HG02840 (cell line): ENCODE data around the gene BRPF3.

Experiments
- ATAC-seq: cut with Tn5 transposase; IDR thresholded peaks from one replicate; pipeline ENCODE4 v1.9.1; 2021; ENCODE audit warnings: mild to moderate bottlenecking, moderate library complexity, moderate number of reproducible peaks; ENCODE audit not compliant: unreplicated experiment, low FRiP score

BRPF3 gene

DNA sequence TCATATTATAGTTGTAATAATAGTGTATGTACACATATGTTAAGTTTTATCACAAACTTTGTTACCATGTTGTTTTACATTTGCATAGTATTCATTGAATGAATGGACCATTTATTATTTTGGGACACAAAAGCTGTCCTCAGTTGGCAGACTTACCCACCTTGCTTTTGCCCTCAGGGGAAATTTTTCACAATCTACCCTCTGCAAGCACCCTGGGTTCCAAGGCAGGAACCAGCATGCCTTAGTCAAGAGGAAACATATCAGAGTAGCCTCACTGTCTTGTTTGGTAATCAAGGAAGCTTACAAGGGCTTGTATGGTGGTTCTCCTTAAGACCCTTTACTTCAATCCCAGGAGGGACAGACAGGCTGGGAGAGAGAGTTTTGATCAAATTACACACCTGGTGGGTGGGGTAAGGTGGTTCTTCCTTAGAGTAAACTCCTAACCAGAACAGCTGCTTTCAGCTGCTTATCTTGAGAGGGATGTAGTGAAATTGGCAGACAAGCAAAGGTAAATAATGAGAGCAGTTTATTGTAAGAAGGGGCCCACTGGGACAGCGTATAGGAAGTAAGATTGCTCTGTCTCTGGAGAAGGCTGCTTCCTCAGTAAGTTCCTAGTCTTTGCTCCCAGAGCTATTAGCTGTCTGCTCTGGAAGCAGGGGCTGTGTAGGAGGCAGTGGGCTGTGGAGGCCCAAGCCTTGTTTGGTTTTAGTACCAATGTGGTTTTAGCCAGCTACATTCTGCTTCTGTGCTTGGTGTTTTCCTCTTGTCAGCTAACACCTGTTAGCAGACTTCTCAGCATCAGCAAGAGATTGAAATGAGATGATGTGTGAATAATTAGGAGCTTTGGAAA lies 31.1 kb downstream of the BRPF3 start:
- no peak for ATAC-seq

DNA sequence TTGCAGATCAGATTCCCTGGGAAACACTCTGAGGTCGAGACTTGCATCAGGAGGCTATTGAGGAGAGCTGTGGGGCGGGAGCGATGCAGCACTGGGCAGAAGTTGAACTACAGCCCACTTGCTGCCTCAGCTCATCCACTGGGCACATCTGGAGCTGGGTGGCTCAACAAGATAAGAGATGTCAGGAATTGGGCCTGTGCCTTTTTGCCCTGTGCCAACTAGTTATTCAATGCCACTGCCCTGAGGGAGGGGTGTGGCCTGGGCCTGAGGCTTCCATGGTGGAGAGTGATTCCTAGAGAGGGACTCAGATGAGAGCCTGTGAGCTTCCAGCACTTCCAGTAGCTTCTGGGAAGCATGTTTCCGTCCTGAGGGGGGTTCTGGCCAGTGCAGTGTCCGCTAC lies 32.7 kb downstream of the BRPF3 start:
- ATAC-seq, result no peak

DNA sequence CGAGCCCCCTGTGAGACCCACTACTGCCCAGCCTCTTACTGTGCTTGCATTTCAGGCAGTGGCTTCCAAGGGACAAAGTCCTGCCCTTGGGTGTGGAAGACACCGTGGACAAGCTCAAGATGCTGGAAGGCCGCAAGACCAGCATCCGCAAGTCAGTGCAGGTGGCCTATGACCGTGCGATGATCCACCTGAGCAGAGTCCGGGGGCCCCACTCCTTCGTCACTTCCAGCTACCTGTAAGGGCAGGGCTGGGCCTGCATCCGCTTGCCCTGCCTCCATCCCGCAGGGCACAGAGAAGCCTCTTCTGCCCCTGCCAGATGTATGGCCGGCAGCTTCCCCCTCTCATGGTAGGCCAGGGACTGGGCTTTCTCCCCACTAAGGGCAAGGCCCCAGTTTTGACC lies 33.8 kb downstream of the BRPF3 start:
- ATAC-seq, result no peak

DNA sequence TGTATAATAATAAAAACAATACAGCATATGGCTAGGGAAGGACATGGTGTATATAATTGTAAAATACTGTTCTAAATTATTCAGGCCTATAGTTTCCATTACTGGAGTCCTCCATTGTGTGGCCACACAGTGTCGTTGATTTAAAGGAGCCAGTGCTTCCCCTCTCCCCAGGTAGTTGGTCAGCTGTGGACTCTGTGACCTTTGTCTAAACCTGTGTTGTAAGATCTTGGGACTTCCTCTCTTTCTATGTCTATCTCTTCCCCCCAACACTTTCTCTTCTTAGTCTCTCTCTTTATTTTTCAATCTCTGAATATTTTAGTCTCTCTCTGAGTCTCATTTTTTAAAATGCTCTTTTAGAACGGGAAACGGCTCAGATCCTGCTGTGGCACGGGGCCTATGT lies 35.6 kb downstream of the BRPF3 start:
- no peak for ATAC-seq

DNA sequence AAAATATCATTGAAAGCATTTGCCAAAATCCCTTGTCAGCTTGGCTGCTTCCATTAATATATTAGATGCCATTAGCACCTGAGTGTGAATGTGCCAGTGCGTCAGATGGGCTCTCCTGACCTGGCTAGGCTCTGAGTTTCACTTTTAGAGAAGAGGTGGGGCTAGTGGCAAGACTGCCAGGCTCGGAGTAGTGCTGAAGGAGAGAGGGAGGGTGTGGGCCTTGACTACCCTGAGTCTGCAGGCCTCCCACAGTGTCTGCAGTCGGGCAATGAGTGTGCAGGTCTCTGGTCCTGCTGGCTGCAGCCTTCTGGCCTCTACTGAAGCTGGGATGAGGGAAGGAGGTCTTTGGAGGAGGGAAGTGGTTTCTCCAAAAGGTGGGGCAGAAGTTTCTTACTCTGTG lies 38.8 kb downstream of the BRPF3 start:
- no peak for ATAC-seq

DNA sequence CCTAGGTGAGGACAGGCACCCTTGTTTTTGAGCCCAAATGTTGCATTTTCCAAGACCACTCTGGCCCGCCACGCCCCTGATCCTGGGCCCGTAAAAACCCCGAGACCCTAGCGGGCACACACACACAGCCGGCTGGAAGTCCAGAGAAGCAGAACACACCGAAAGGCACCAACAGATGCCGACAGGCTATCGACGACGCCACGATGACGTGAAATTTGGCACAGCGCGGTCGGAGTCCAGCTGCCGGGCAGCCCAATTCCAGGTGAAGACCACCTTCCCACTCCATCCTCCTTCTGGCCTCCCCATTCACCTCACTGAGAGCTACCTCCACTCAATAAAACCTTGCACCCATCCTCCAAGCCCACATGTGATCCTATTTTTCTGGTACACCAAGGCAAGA lies 39.3 kb downstream of the BRPF3 start:
- no peak for ATAC-seq

DNA sequence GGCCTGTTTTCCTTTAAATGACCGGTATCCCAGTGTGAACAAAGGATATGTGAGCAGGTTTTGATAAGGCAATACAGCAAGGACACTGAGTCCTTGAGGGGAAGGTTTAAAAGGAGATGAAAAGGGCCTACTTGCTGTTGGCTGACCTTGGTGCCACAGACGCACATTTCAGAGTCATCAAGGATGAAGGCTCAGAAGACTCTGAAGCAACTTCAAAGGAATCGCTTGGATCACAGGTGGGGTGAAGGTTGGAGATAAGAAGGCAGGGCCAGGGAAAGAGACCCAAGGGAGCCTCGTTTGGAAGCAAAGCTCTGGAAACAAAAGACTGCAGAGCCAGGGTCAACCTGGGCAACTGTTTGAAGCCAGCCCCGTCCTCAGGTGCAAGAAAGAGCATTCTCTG lies 43.2 kb downstream of the BRPF3 start:
- ATAC-seq, result no peak

DNA sequence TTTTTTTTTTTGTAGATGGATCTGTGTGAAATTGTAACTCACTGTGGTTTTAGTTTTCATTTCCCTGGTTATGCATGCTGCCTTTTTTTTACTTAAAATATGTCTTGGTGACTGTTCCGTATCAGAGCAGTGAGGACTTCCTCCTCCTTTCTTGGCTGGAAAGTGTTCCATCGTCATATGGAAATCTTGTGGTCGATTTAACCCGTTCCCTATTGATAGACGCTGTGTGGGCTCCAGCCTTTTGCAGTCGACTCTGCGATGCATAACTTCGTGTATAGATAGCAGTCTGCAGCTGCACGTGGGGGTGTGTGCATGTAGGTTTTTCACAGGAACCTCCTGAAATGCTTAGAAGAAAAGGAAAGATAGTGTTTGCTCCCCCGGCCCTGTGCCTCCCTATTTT lies 45.2 kb downstream of the BRPF3 start:
- peak; percentile 58 for ATAC-seq

DNA sequence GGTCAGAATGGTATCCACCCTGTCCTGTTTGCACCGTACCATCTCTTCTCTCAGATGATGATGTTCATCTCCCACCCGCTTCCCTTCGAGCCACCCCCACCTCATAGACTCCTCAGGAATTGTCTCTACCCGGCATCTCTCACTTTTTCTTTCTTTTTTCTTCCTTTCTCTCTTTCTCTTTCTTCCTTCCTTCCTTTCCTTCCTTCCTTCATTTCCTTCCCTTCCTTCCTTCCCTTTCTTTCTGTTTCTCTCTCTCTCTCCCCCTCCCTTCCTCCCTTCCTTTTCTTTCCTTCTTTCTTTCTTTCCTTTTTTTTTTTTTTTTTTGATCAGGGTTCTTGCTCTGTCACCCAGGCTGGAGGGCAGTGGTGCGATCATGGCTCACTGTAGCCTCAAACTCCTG lies 45.6 kb downstream of the BRPF3 start:
- ATAC-seq, result no peak

DNA sequence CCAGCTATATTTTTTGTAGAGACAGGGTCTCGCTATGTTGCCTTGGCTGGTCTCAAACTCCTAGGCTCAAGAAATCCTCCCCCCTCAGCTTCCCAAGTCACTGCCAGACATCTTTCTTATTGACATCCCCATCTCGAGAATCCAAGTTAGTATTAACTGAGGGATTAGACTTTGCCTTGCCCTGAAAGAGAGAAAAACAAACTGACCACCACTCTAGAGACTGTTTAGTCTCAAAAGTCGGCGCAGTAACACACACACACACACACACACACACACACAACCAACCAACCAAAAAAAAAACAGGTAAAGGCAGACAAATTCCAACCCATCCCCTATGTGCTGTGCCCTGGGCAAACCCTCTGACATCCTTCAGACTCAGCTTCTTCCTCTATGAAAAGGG lies 46.1 kb downstream of the BRPF3 start:
- no peak for ATAC-seq

DNA sequence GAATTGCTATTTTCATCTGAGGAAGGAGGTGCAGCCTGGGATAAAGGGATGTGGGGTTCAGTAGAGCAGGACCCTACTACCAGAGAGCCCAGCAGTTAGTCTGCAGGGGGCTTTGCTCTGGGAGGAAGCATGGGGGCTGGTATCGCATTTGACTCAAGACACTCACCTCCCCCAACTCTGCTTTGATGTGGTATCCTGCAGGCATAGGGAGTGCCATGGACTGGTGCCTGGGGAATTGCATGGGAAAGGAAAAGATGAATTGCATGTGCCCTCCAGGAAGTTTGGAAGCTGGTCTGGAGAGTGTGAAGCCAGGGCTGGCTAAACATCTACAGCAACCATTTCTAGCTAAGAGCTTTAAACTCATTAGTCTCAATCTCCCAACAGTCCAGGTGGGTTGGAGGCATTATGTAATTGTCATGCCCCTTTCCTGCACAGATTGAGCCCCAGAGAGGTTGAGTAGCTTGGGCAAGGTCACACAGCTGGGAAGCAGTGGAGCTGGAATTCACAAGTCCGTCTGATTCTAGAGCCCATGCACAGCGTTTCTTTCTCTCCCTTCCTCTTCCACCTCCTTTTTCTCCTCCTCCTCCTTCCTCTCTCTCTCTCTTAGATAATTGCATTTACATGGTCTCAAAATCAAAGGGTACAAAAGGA lies 47.1 kb downstream of the BRPF3 start:
- no peak for ATAC-seq

DNA sequence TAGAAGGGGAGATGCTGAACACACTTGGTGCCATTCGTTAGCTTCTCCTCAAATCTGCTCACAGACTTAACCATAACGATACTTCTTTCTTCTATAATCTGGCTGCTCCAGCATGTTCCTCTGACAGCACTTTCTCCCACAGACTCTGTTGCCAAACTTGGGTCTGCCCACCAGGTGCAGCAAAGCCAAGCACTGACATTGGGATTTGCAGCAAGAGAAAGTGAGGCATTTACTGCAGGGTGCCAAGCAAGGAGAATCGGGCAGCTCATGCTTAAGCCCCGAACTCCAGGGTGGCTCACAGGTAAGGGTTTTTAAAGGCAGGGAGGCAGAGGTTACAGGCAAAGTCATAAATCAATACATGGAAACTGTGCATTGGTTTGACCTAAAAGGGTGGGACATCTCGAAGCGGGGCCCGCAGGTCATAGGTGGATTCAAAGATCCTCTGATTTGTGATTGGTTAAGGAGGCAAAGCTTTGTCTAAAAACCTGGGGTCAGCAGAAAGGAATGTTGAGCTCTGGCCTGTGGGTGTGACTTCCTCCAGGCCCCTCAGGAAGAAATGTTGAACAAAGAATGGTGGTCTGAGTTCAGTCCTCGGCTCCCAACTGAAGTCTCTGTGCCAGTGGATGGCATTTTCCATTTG lies 48.2 kb downstream of the BRPF3 start:
- no peak for ATAC-seq

DNA sequence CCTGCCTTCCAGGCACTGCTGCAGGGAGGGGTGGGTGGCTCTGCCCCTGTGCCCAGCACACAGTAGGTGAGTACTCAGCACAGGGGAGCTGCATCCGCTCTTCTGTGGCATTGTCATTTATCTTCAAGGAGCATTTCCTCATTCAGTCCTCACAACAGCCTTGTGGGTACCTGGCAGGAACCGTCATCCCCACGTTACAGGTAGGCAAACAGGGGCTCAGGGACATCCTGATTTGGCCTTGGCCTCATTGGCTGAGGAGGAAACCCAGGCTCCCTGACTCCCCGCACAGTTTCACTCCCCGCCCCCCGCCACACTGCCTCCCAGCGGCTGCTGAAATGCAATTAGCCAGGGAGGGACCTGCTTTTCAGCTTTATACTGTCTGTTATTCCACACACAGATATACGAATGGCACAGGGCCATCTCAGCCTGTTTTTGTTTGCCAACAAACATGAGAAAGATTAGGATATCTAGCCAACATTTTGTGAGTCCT lies 49.1 kb downstream of the BRPF3 start:
- ATAC-seq, result no peak

DNA sequence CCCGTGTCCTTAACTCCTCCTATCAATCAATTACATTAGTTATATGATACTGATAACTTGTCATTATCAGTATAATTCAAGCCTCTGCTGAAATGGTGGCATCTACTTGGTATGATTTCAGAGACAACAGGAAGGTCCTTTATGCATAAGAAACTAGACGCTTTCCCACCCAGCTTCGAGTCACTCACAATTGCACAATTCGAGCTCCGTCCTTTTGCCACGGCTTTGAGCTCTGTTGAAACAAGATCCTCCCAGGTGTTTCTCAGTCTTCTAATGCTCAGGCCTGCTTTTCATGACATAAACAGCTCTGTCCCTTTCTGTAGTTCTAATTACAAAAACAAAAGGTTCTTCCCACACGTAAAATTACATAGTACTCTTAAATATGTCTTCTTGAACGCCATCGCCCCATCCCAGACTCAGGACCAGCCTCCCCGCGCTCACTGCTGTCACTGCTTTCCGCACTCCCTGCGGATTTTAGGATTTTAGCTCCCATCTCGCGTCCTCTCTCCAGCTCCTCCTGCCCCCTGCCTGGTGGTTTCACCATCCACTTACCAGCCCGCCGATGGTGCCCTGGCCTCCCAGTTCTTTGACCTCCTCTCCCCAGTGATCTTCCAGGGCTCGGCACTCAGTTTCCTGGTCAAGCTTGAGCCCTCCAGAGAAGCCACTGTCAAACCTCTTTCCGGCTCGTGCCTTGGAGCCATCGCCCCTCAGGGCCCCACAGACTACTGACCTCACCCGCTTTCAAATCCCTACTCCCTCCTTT lies 50.1 kb downstream of the BRPF3 start:
- no peak for ATAC-seq

DNA sequence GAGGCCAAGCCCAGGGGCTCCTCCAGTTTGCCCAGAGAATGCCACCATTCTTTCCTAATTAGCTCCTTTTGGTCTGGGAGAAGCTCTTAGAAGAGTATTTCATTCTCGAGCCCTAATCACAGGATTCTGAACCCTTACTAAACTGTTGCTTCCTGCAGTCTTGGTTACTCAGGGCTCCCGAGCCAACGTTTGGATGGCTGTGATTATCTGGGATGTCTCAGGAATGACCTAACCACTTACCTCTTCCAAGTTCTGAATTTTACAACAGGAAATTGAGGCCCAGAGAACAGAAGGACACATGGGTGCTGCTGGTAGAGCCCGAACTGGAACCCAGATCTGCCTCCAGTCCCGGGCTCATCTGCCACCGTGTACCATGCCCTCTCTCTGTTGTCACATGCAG lies 51.1 kb downstream of the BRPF3 start:
- ATAC-seq, result no peak

DNA sequence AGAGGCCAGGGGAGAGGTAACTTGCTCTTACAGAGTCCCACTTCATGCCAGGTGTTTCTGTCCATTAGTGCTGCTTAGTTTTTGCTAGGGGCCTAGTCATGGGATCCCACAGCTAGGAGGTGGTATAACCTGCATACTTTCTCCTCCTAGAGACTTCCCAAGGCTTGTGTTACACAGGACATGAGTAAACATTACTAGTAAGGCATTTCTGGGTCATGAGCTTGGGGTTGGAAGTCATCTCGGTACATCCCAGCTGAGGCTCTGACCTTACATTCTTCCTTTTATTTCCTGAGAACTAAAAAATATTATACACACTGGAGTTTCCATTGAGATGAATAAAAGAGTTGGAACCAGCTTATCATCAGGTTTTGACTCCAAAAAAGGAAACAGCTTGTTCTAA lies 52.4 kb downstream of the BRPF3 start:
- no peak for ATAC-seq

DNA sequence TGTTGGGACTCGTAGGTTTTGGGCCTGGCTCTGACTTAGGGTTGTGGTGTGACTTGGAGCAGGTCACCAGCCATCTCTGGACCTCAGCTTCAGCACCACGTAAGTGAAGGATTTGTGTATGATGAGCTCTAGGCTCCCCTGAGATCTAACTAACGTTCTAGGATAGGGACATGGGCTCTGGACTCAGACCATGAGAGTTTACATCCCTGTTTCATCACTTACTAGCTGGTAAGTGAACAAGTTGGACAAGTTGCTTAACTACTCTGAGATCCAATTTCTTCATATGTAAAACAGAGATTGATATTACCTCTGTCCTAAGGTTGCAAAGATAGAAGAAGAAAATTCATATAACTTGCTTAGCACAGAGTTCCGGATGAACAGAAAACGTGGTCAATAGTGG lies 53.0 kb downstream of the BRPF3 start:
- no peak for ATAC-seq

DNA sequence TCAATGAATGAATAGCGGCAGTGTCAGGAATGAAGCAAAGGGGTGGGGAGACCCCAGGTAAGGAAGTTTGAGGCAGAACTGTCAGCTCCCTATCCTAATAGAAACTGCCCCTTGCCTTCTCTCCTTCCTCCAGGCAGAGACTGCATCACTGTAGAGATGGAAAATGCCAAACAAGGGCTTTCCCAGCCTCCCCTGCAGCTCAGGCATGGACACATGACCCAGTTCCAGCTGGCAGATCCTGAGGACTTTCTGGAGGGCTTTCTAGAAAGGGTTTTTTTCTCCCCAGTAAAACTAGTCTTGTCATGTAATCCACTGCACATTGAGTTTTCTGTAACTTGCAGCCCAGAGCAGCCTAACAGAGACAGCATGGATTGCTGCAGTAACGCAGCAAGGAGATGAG lies 55.5 kb downstream of the BRPF3 start:
- ATAC-seq, result no peak

DNA sequence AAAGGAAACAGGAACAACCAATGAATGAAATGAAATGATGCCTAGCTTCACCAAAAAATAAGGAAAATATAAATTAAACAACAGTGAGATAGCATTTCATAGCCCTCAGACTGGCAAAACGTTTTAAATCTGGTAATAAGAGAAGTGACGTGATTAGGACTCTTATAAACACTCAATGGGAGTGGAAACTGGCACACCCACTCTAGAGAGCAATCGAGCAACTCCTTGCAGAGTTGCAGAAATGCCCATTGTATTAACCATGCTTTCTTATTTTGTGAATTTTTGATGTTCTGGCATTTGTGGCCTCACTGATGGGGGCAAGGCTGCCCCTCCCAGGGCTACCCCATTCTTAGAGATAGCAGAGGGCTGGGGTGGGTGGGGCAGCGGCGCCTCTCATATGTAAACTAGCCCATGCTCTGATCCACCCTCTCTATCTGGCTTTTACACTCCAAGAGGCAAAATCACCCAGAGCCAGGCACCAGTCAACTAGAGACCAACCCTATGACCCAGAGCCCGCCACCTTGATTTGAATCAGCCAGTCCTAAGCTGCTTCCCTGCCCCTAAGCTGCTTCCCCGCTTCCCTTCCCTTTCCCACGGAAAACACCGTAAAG lies 67.0 kb downstream of the BRPF3 start:
- no peak for ATAC-seq

DNA sequence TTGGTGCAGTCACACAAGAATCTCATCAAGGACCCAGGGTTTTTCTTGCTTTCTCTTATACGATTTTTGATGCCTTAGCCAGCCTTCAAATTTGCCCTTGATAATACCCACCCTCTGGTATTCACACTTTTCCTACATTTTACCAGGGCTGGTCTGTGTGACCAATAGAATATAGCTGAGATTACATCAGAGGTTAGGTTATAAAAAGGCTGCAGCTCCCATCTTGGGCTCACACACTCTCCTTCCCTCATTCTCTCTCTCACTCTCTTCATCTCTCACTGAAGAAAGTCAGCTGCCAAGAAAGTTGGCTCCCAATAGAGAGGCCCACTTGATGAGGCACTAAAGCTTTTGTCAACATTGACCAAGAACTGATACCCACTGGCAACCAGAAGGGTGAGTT lies 69.2 kb downstream of the BRPF3 start:
- no peak for ATAC-seq
